Measurements from ENCODE around the gene GLIS2. TPM values are rescaled to one million over a fixed set of nuclear protein-coding genes. Genes with fewer than 3 reads are reported as not detected.
A peak's percentile ranks its signal among the peaks of the same experiment; 100 is the strongest.

Gene GLIS2
- polyA plus RNA-seq, 5 donors, result 13.7 to 35.3 (median 22.8) TPM

GRCh38 chr16:4350365-4350786 is 34.5 kb downstream of the GLIS2 start:
- DNase-seq, result no peak

- DNase-seq, result peak; percentile 94 to 95
Observed at GRCh38 chr16:4350787-4351659, 35.2 kb downstream of the GLIS2 start, which contains the start of gene PAM16. Gene PAM16, minus strand, starts transcription at chr16:4351321. Its CDS starts 87 bp downstream, at chr16:4351234.

GRCh38 chr16:4351880-4352279 is 36.0 kb downstream of the GLIS2 start:
- DNase-seq, result no peak

- DNase-seq, result no peak
Observed at GRCh38 chr16:4352843-4353242, 37.0 kb downstream of the GLIS2 start.

GRCh38 chr16:4353675-4354074 is 37.8 kb downstream of the GLIS2 start:
- no peak for DNase-seq

GRCh38 chr16:4354512-4355409 is 38.9 kb downstream of the GLIS2 start:
- DNase-seq, result no peak

GRCh38 chr16:4356820-4357219 is 41.0 kb downstream of the GLIS2 start:
- DNase-seq, result no peak

- no peak for DNase-seq
Observed at GRCh38 chr16:4358236-4358635, 42.4 kb downstream of the GLIS2 start.

GRCh38 chr16:4358831-4359561 is 43.1 kb downstream of the GLIS2 start:
- no peak for DNase-seq

GRCh38 chr16:4359914-4360313 is 44.0 kb downstream of the GLIS2 start:
- DNase-seq, result no peak

- no peak for DNase-seq
Observed at GRCh38 chr16:4360538-4361021, 44.7 kb downstream of the GLIS2 start.

- DNase-seq, result no peak
Observed at GRCh38 chr16:4361033-4361943, 45.4 kb downstream of the GLIS2 start.

GRCh38 chr16:4361944-4362311 is 46.1 kb downstream of the GLIS2 start:
- no peak for DNase-seq

GRCh38 chr16:4362476-4363135 is 46.7 kb downstream of the GLIS2 start:
- no peak for DNase-seq

- DNase-seq, result no peak
Observed at GRCh38 chr16:4364196-4365013, 48.5 kb downstream of the GLIS2 start.

GRCh38 chr16:4365014-4365406 is 49.1 kb downstream of the GLIS2 start:
- no peak for DNase-seq

GRCh38 chr16:4365615-4366014 is 49.7 kb downstream of the GLIS2 start:
- DNase-seq, result no peak

- no peak for DNase-seq
Observed at GRCh38 chr16:4366016-4366415, 50.1 kb downstream of the GLIS2 start.

GRCh38 chr16:4367393-4367856 is 51.6 kb downstream of the GLIS2 start:
- DNase-seq, result no peak
